Caco-2 (cell line): ENCODE results near the gene SPECC1L. TPM values are rescaled to one million over a fixed set of nuclear protein-coding genes. Genes with fewer than 3 reads are reported as not detected.
"Not testable (repeated sequence)": the region's sequence is repeated elsewhere in the genome, so short reads cannot be mapped to it uniquely, and the experiment has no call there.

ENCODE experiments used
- BruUV-seq: library from RNA; stranded (reverse); fragments of 400-500 nt; replicated peaks from 2 replicates; lab custom pipeline; 2021; lab: Mats Ljungman, UMichigan
- CTCF ChIA-PET: fragments of 300-600 bp; sonication (Branson Sonifier 250); formaldehyde crosslinking; loops from one replicate; lab custom pipeline; 2022; ENCODE audit warnings: antibody characterized with exemption; lab: Charles Lee
- POLR2A ChIA-PET: fragments of 300-600 bp; sonication (Branson Sonifier 250); formaldehyde crosslinking; loops from one replicate; lab custom pipeline; 2022; ENCODE audit warnings: antibody characterized with exemption; lab: Charles Lee
- DNase-seq, 2 experiments: peaks; one replicate each; pipeline versions ENCODE4 v3.0.0 to v3.0.0-alpha.2; 2020 to 2022
- H3K27me3 ChIP-seq: replicated peaks from 2 replicates; pipeline ENCODE4 v1.6.0; 2011; ENCODE audit warnings: low read length; ENCODE audit not compliant: control insufficient read depth, insufficient read depth
- H3K36me3 ChIP-seq: 2 replicates; pipeline ENCODE4 v1.5.1; 2011; ENCODE audit warnings: low read length; ENCODE audit not compliant: control insufficient read depth, insufficient read depth
- H3K4me1 ChIP-seq: fragments of 250-450 bp; sonication (Bioruptor Pico); 2 replicates; pipeline ENCODE4 v1.5.1; 2020; ENCODE audit warnings: mild to moderate bottlenecking
- H3K4me3 ChIP-seq: 2 replicates; pipeline ENCODE4 v1.5.1; 2011; ENCODE audit warnings: low read depth, mild to moderate bottlenecking, control low read depth, low read length
- H3K9me3 ChIP-seq: fragments of 250-450 bp; sonication (Bioruptor Pico); 2 replicates; pipeline ENCODE4 v1.5.1; 2020; ENCODE audit warnings: mild to moderate bottlenecking, moderate library complexity
- H3K27ac Mint-ChIP-seq: one replicate; pipeline ENCODE4 v1.8.0; 2022; ENCODE audit warnings: mixed read lengths; ENCODE audit not compliant: unreplicated experiment
- H3K27me3 Mint-ChIP-seq: one replicate; pipeline ENCODE4 v1.8.0; 2022; ENCODE audit warnings: mixed read lengths; ENCODE audit not compliant: insufficient read depth, unreplicated experiment
- H3K36me3 Mint-ChIP-seq: one replicate; pipeline ENCODE4 v1.8.0; 2022; ENCODE audit warnings: mild to moderate bottlenecking, mixed read lengths; ENCODE audit not compliant: insufficient read depth, unreplicated experiment
- H3K4me1 Mint-ChIP-seq: one replicate; pipeline ENCODE4 v1.8.0; 2022; ENCODE audit warnings: low read depth, mixed read lengths; ENCODE audit not compliant: unreplicated experiment
- H3K4me3 Mint-ChIP-seq: one replicate; pipeline ENCODE4 v1.8.0; 2022; ENCODE audit warnings: mild to moderate bottlenecking, moderate library complexity, mixed read lengths; ENCODE audit not compliant: unreplicated experiment
- H3K9me3 Mint-ChIP-seq: one replicate; pipeline ENCODE4 v1.8.0; 2022; ENCODE audit warnings: mixed read lengths; ENCODE audit not compliant: unreplicated experiment
- intact Hi-C: fragments of 100-400 bp; cut with micrococcal nuclease; formaldehyde crosslinking; loops from one replicate; pipeline ENCODE4 v1.10.0; 2022; ENCODE audit not compliant: unreplicated experiment
- total RNA-seq: library from RNA; stranded (reverse); gene quantifications from 2 replicates; pipeline ENCODE4 v1.2.3, GENCODE V29; 2022
- TF ChIP-seq, protein P1 (sequence below), 2 experiments: fragments of 200-600 bp in 1 of 2; IDR thresholded peaks; 1 replicate in 1 of 2; 2 replicates in 1 of 2; pipeline versions ENCODE4 v1.5.1 to v1.8.0; 2011 to 2022; ENCODE audit warnings: antibody characterized with exemption in 1 of 2, control low read depth in 1 of 2, inconsistent platforms in 1 of 2, low read depth in 1 of 2, low read length in 1 of 2, mild to moderate bottlenecking in 1 of 2, moderate library complexity in 1 of 2; ENCODE audit not compliant: insufficient read depth in 1 of 2, severe bottlenecking in 1 of 2, unreplicated experiment in 1 of 2

The SPECC1L gene
- total RNA-seq, 1 experiment from 2014 or later: 72.8 TPM

GRCh38 chr22:24305260-24305692 lies 34.6 kb downstream of the SPECC1L start:
- no peaks in the 10 kb centered on the region for H3K27me3 Mint-ChIP-seq
- H3K4me3 ChIP-seq: no peak overlapping the region
- H3K36me3 Mint-ChIP-seq: peaks cover 64% of the 10 kb centered on the region
- ChIA-PET CTCF (no interaction called here), POLR2A (no interaction called here)
- peaks cover 36% of the 10 kb centered on the region for H3K4me1 ChIP-seq
- peaks cover 19% of the 10 kb centered on the region for H3K4me1 Mint-ChIP-seq
- TF ChIP-seq, protein P1, sequence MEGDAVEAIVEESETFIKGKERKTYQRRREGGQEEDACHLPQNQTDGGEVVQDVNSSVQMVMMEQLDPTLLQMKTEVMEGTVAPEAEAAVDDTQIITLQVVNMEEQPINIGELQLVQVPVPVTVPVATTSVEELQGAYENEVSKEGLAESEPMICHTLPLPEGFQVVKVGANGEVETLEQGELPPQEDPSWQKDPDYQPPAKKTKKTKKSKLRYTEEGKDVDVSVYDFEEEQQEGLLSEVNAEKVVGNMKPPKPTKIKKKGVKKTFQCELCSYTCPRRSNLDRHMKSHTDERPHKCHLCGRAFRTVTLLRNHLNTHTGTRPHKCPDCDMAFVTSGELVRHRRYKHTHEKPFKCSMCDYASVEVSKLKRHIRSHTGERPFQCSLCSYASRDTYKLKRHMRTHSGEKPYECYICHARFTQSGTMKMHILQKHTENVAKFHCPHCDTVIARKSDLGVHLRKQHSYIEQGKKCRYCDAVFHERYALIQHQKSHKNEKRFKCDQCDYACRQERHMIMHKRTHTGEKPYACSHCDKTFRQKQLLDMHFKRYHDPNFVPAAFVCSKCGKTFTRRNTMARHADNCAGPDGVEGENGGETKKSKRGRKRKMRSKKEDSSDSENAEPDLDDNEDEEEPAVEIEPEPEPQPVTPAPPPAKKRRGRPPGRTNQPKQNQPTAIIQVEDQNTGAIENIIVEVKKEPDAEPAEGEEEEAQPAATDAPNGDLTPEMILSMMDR (IDR thresholded peaks at IDR 0.05; ENCODE audit: insufficient read depth in 1 of 2, low read depth in 1 of 2, low read length in 1 of 2, severe bottlenecking in 1 of 2, unreplicated experiment in 1 of 2): no peak
- DNase-seq: no peak
- H3K4me3 Mint-ChIP-seq: no peak overlapping the region
- H3K9me3 Mint-ChIP-seq: peaks cover 9% of the 10 kb centered on the region
- intact Hi-C loops: no loop called here
- no peaks in the 10 kb centered on the region for H3K9me3 ChIP-seq
- BruUV-seq: no TSS peak
- no peak overlapping the region for H3K27ac Mint-ChIP-seq
- H3K27me3 ChIP-seq: no peaks in the 10 kb centered on the region
- H3K36me3 ChIP-seq: peaks cover 1% of the 10 kb centered on the region; the same call in 1 of the 2 replicates

- intact Hi-C loops: no loop called here
- TF ChIP-seq, protein P1 (IDR thresholded peaks at IDR 0.05; ENCODE audit: insufficient read depth in 1 of 2, low read depth in 1 of 2, low read length in 1 of 2, severe bottlenecking in 1 of 2, unreplicated experiment in 1 of 2): no peak
- no peaks in the 10 kb centered on the region for H3K9me3 ChIP-seq
- H3K4me3 ChIP-seq: no peak overlapping the region
- Mint-ChIP-seq H3K36me3 (peaks cover 71% of the 10 kb centered on the region), H3K4me3 (no peak overlapping the region), H3K27me3 (no peaks in the 10 kb centered on the region), H3K9me3 (peaks cover 9% of the 10 kb centered on the region), H3K27ac (no peak overlapping the region), H3K4me1 (no peaks in the 10 kb centered on the region)
- H3K4me1 ChIP-seq: no peaks in the 10 kb centered on the region
- BruUV-seq: no TSS peak
- ChIA-PET CTCF (no interaction called here), POLR2A (no interaction called here)
- no peaks in the 10 kb centered on the region for H3K27me3 ChIP-seq
- H3K36me3 ChIP-seq: peaks cover 2% of the 10 kb centered on the region
- no peak for DNase-seq
These were observed 40.3 kb downstream of the SPECC1L start for GRCh38 chr22:24310969-24311368.

- no peaks in the 10 kb centered on the region for H3K4me1 ChIP-seq
- Mint-ChIP-seq H3K9me3 (no peaks in the 10 kb centered on the region), H3K27ac (no peak overlapping the region), H3K4me3 (no peak overlapping the region), H3K27me3 (no peaks in the 10 kb centered on the region), H3K36me3 (peaks cover 61% of the 10 kb centered on the region), H3K4me1 (no peaks in the 10 kb centered on the region)
- intact Hi-C loops: no loop called here
- POLR2A ChIA-PET: no interaction called here
- CTCF ChIA-PET: no interaction called here
- H3K36me3 ChIP-seq: peaks cover 2% of the 10 kb centered on the region
- TF ChIP-seq, protein P1 (IDR thresholded peaks at IDR 0.05; ENCODE audit: insufficient read depth in 1 of 2, low read depth in 1 of 2, low read length in 1 of 2, severe bottlenecking in 1 of 2, unreplicated experiment in 1 of 2): no peak
- no peaks in the 10 kb centered on the region for H3K27me3 ChIP-seq
- no peak for DNase-seq
- no peaks in the 10 kb centered on the region for H3K9me3 ChIP-seq
- no TSS peak for BruUV-seq
- H3K4me3 ChIP-seq: no peak overlapping the region
These were observed 44.8 kb downstream of the SPECC1L start for GRCh38 chr22:24315367-24315966.

DNA sequence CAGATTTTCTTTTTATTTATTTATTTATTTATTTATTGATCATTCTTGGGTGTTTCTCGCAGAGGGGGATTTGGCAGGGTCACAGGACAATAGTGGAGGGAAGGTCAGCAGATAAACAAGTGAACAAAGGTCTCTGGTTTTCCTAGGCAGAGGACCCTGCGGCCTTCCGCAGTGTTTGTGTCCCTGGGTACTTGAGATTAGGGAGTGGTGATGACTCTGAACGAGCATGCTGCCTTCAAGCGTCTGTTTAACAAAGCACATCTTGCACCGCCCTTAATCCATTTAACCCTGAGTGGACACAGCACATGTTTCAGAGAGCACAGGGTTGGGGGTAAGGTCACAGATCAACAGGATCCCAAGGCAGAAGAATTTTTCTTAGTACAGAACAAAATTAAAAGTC lies 45.6 kb downstream of the SPECC1L start:
- H3K4me3 Mint-ChIP-seq, H3K4me1 ChIP-seq, DNase-seq, H3K27me3 Mint-ChIP-seq, intact Hi-C loops, H3K9me3 Mint-ChIP-seq, CTCF ChIA-PET, BruUV-seq, H3K36me3 ChIP-seq, H3K27me3 ChIP-seq, POLR2A ChIA-PET, H3K4me3 ChIP-seq, H3K4me1 Mint-ChIP-seq, H3K27ac Mint-ChIP-seq, H3K9me3 ChIP-seq: not testable (repeated sequence)
- H3K36me3 Mint-ChIP-seq: peaks cover 61% of the 10 kb centered on the region

GRCh38 chr22:24317511-24317910 lies 46.9 kb downstream of the SPECC1L start:
- H3K27ac Mint-ChIP-seq, H3K4me3 Mint-ChIP-seq, H3K9me3 ChIP-seq, H3K4me1 ChIP-seq, BruUV-seq, POLR2A ChIA-PET, H3K4me1 Mint-ChIP-seq, H3K9me3 Mint-ChIP-seq, CTCF ChIA-PET, DNase-seq, H3K27me3 ChIP-seq, H3K27me3 Mint-ChIP-seq, intact Hi-C loops, H3K4me3 ChIP-seq, H3K36me3 ChIP-seq: not testable (repeated sequence)
- peaks cover 67% of the 10 kb centered on the region for H3K36me3 Mint-ChIP-seq
